HepG2 (cell line): ENCODE measurements around the gene IGF1. TPM values are rescaled to one million over a fixed set of nuclear protein-coding genes. Genes with fewer than 3 reads are reported as not detected.

Experiments
- ATAC-seq: fragments of 200-7000 bp; cut with Tn5 transposase; 3 replicates; pipeline ENCODE4 v1.9.1; 2020; ENCODE audit warnings: mild to moderate bottlenecking, moderate library complexity
- BruUV-seq: library from RNA; stranded (reverse); fragments of 400-500 nt; replicated peaks from 2 replicates; lab custom pipeline; 2021; lab: Mats Ljungman, UMichigan
- CTCF ChIA-PET: fragments of 300-600 bp; formaldehyde crosslinking; extraction: SDS; loops from one replicate; lab custom pipeline; 2021; ENCODE audit warnings: low total read pairs, inconsistent platforms, low intra/inter-chr PET ratio; lab: Yijun Ruan, JAX
- POLR2A ChIA-PET: fragments of 350-600 bp; sonication (Branson Sonifier 250); formaldehyde crosslinking; loops from one replicate; lab custom pipeline; 2020; ENCODE audit warnings: antibody characterized with exemption, inconsistent platforms; lab: Yijun Ruan, JAX
- DNase-seq: peaks from one replicate; pipeline ENCODE4 v3.0.0-alpha.2; 2015; ENCODE audit warnings: low spot score
- FAIRE-seq: peaks from 3 replicates; lab custom pipeline; 2011; peaks lifted over from hg19 to GRCh38; lab: Jason Lieb, UNC
- H2AFZ ChIP-seq: one replicate; pipeline ENCODE4 v1.6.1; 2011; ENCODE audit warnings: low read length, inconsistent platforms
- H3K27ac ChIP-seq: fragments of 300-600 bp; 3 replicates; pipeline ENCODE4 v1.8.0; 2011; ENCODE audit warnings: mixed run types, mild to moderate bottlenecking, mixed read lengths, low read length, inconsistent platforms; ENCODE audit not compliant: insufficient read depth; ENCODE audit errors: extremely low read length
- H3K27me3 ChIP-seq, 2 experiments: fragments of 200-600 bp in 1 of 2; 2 replicates in 1 of 2; 3 replicates in 1 of 2; pipeline versions ENCODE4 v1.6.0 to v1.8.0; 2011; ENCODE audit warnings: low read length in 2 of 2, mild to moderate bottlenecking in 2 of 2, moderate library complexity in 2 of 2, inconsistent platforms in 1 of 2; ENCODE audit not compliant: insufficient read depth in 2 of 2, control insufficient read depth in 1 of 2
- H3K36me3 ChIP-seq, 2 experiments: fragments of 200-600 bp in 1 of 2; replicated peaks in 1 of 2; 2 replicates in 1 of 2; 3 replicates in 1 of 2; pipeline versions ENCODE4 v1.5.1 to v1.8.0; 2011; ENCODE audit warnings: low read length in 2 of 2, inconsistent platforms in 1 of 2; ENCODE audit not compliant: insufficient read depth in 2 of 2, control insufficient read depth in 1 of 2
- H3K4me1 ChIP-seq: 2 replicates; pipeline ENCODE4 v1.5.1; 2012; ENCODE audit warnings: low read length, inconsistent platforms; ENCODE audit not compliant: insufficient read depth
- H3K4me2 ChIP-seq: 2 replicates; pipeline ENCODE4 v1.6.0; 2011; ENCODE audit warnings: low read depth, low read length, inconsistent platforms
- H3K4me3 ChIP-seq, 3 experiments: fragments of 200-600 bp in 1 of 3; sonication (generic), shearing (Covaris generic) in 1 of 3; replicated peaks in 1 of 3; 2 replicates each; pipeline ENCODE4 v1.5.1; 2011 to 2016; ENCODE audit warnings: low read length in 3 of 3, inconsistent platforms in 2 of 3, low read depth in 2 of 3, mild to moderate bottlenecking in 2 of 3, control low read depth in 1 of 3, mixed read lengths in 1 of 3; ENCODE audit not compliant: insufficient read depth in 1 of 3
- H3K79me2 ChIP-seq: one replicate; pipeline ENCODE4 v1.6.1; 2011; ENCODE audit warnings: low read length, inconsistent platforms; ENCODE audit not compliant: insufficient read depth
- H3K9ac ChIP-seq: 2 replicates; pipeline ENCODE4 v1.6.0; 2011; ENCODE audit warnings: mild to moderate bottlenecking, low read depth, low read length, inconsistent platforms; ENCODE audit not compliant: insufficient read depth
- H3K9me3 ChIP-seq: 2 replicates; pipeline ENCODE4 v1.5.1; 2012; ENCODE audit warnings: mild to moderate bottlenecking, low read length
- H4K20me1 ChIP-seq: 2 replicates; pipeline ENCODE4 v1.6.0; 2011; ENCODE audit warnings: inconsistent platforms, mild to moderate bottlenecking, low read length, moderate library complexity; ENCODE audit not compliant: insufficient read depth
- CBX2 ChIP-seq, 2 experiments: fragments of 200-600 bp in 1 of 2; sonication (generic); formaldehyde crosslinking in 1 of 2; IDR thresholded peaks; 2 replicates each; pipeline versions ENCODE4 v1.7.0 to v1.8.1; 2018 to 2022; ENCODE audit warnings: low read depth in 2 of 2, low read length in 1 of 2, mild to moderate bottlenecking in 1 of 2, missing genetic modification reagents in 1 of 2
- EED ChIP-seq: sonication (generic); formaldehyde crosslinking; IDR thresholded peaks from 2 replicates; pipeline ENCODE4 v1.5.0; 2020; ENCODE audit warnings: mild to moderate bottlenecking, missing genetic modification reagents
- FOXA3 ChIP-seq: IDR thresholded peaks from 2 replicates; pipeline ENCODE4 v1.6.1; 2016; ENCODE audit warnings: missing genetic modification reagents, missing compliant biosample characterization
- GRHL1 ChIP-seq: sonication (generic); formaldehyde crosslinking; conservative IDR thresholded peaks from 2 replicates; pipeline ENCODE4 v1.8.0; 2022; ENCODE audit warnings: missing genetic modification reagents
- GZF1 ChIP-seq: sonication (generic); formaldehyde crosslinking; IDR thresholded peaks from 2 replicates; pipeline ENCODE4 v1.5.1; 2020; ENCODE audit warnings: mild to moderate bottlenecking, missing genetic modification reagents
- HOXA9 ChIP-seq: sonication (generic); formaldehyde crosslinking; IDR thresholded peaks from 2 replicates; pipeline ENCODE4 v1.8.1; 2022; ENCODE audit warnings: missing genetic modification reagents, mild to moderate bottlenecking, moderate library complexity, borderline replicate concordance
- IKZF1 ChIP-seq: fragments of 450-650 bp; IDR thresholded peaks from 2 replicates; pipeline ENCODE4 v1.7.1; 2016
- KDM4B ChIP-seq: sonication (generic); formaldehyde crosslinking; IDR thresholded peaks from 2 replicates; pipeline ENCODE4 v1.4.0; 2020; ENCODE audit warnings: missing genetic modification reagents
- KDM5A ChIP-seq: fragments of 200-600 bp; sonication (generic); IDR thresholded peaks from 2 replicates; pipeline ENCODE4 v1.7.0; 2018; ENCODE audit warnings: antibody characterized with exemption, mild to moderate bottlenecking, low read length, borderline replicate concordance
- ZFP90 ChIP-seq: sonication (generic); formaldehyde crosslinking; IDR thresholded peaks from 2 replicates; pipeline ENCODE4 v1.8.0; 2022; ENCODE audit warnings: missing genetic modification reagents, mild to moderate bottlenecking, inconsistent platforms, borderline replicate concordance
- ZIK1 ChIP-seq: sonication (generic); formaldehyde crosslinking; IDR thresholded peaks from 2 replicates; pipeline ENCODE4 v1.5.0; 2020; ENCODE audit warnings: mild to moderate bottlenecking, low read depth, missing genetic modification reagents, borderline replicate concordance
- ZNF205 ChIP-seq: IDR thresholded peaks from 2 replicates; pipeline ENCODE4 v1.6.1; 2018; ENCODE audit warnings: missing biosample characterization, missing genetic modification reagents
- ZNF33B ChIP-seq: sonication (generic); formaldehyde crosslinking; IDR thresholded peaks from 2 replicates; pipeline ENCODE4 v1.5.1; 2020; ENCODE audit warnings: mild to moderate bottlenecking, missing genetic modification reagents
- ZNF432 ChIP-seq: sonication (generic); formaldehyde crosslinking; IDR thresholded peaks from 2 replicates; pipeline ENCODE4 v1.5.0; 2020; ENCODE audit warnings: missing genetic modification reagents, mild to moderate bottlenecking, borderline replicate concordance
- ZNF850 ChIP-seq: sonication (generic); formaldehyde crosslinking; conservative IDR thresholded peaks from 2 replicates; pipeline ENCODE4 v1.9.0; 2021; ENCODE audit warnings: mild to moderate bottlenecking, missing genetic modification reagents
- WGBS: methylation state at CpG from one replicate; pipeline ENCODE4 v1.1.6; 2017; ENCODE audit warnings: low lambda C conversion rate; 5-methylcytosine and 5-hydroxymethylcytosine counted together
- in situ Hi-C: cut with HindIII; loops from 2 replicates; pipeline ENCODE4 v1.10.0; 2017; ENCODE audit warnings: low pct_unique_long_range_greater_than_20kb; ENCODE audit not compliant: extremely low pct_ligation_motif_present
- intact Hi-C: fragments of 100-400 bp; cut with micrococcal nuclease; formaldehyde crosslinking; loops from one replicate; pipeline ENCODE4 v1.10.0; 2022; ENCODE audit not compliant: unreplicated experiment
- polyA plus RNA-seq, 8 experiments: library from polyadenylated mRNA; depleted of rRNA in 3 of 8; stranded (reverse) in 7 of 8; unstranded in 1 of 8; fragments of >200 nt; fragmentation: Illumina TruSeq in 4 of 8; extraction: Trizol in 4 of 8; gene quantifications; 2 replicates each; pipeline versions ENCODE4 v1.2.1 to v1.2.3, GENCODE V29; 2011 to 2016; ENCODE audit warnings: low read depth in 4 of 8, missing spikeins in 1 of 8, mixed read lengths in 1 of 8; ENCODE audit not compliant: insufficient read depth in 1 of 8
- total RNA-seq, 5 experiments: library from RNA; depleted of rRNA; stranded (reverse); fragments of >200 nt; fragmentation: Illumina TruSeq; extraction: Trizol; gene quantifications; 2 replicates each; pipeline ENCODE4 v1.2.3, GENCODE V29; 2016; ENCODE audit warnings: low read depth in 1 of 5

Gene IGF1
- total and polyA plus RNA-seq, 2 of the 13 experiments (the other 11 are each of a cell fraction or from before 2014, with no cell fraction given) = not detected

GRCh38 chr12:102385343-102385742 lies 95.0 kb downstream of the IGF1 start (continued):
- no peak for TF ChIP-seq KDM4B

- Histone ChIP-seq H3K9ac (no peak overlapping the region), H3K36me3 (no peaks in the 10 kb centered on the region), H3K4me1 (no peaks in the 10 kb centered on the region), H3K27me3 (no peaks in the 10 kb centered on the region), H4K20me1 (no peaks in the 10 kb centered on the region), H3K4me3 (no peak overlapping the region), H3K4me2 (no peak overlapping the region), H3K27ac (no peak overlapping the region), H3K9me3 (peaks cover 12% of the 10 kb centered on the region), H2AFZ (no peak overlapping the region), H3K79me2 (no peaks in the 10 kb centered on the region)
- ATAC-seq (no peak), FAIRE-seq (no peak), DNase-seq (no peak)
- 8% methylated on average over 3 of the region's 3 CpGs for WGBS
- CTCF ChIA-PET = no interaction called here
- in situ Hi-C loops = no loop called here
- TF ChIP-seq EED (CRISPR knock-in tag) = no peak
- no peak for TF ChIP-seq ZNF33B
- no peak for TF ChIP-seq GZF1 (CRISPR knock-in tag)
- no peak for TF ChIP-seq ZNF850 (CRISPR knock-in tag)
- TF ChIP-seq IKZF1 = no peak
- TF ChIP-seq KDM5A = no peak
- no peak for TF ChIP-seq ZIK1 (CRISPR knock-in tag)
- no peak for TF ChIP-seq CBX2 (IDR thresholded peaks at IDR 0.05; ENCODE audit: low read depth, low read length)
- no peak for TF ChIP-seq CBX2 (CRISPR knock-in tag; IDR thresholded peaks at IDR 0.05; ENCODE audit: low read depth)
- no peak for TF ChIP-seq HOXA9 (CRISPR knock-in tag)
- TF ChIP-seq FOXA3 = no peak
- TF ChIP-seq ZFP90 (CRISPR knock-in tag) = no peak
- TF ChIP-seq ZNF205 (CRISPR knock-in tag) = no peak
- TF ChIP-seq ZNF432 (CRISPR knock-in tag) = no peak
- TF ChIP-seq GRHL1 (CRISPR knock-in tag) = no peak
- no TSS peak for BruUV-seq
- POLR2A ChIA-PET = no interaction called here
- intact Hi-C loops = no loop called here
These were observed 100.8 kb downstream of the IGF1 start for GRCh38 chr12:102379346-102380162.
